ENCODE results near the gene CPEB2. TPM values are rescaled to one million over a fixed set of nuclear protein-coding genes. Genes with fewer than 3 reads are reported as not detected.

CPEB2 gene
- total RNA-seq, 4 donors from 2014 or later = 10.7 to 25.9 (median 19.8) TPM

GRCh38 chr4:14994242-14994641, 8.0 kb upstream of the CPEB2 start:
- Histone ChIP-seq H3K4me1 (no peaks in the 10 kb centered on the region), H3K4me3 (no peak overlapping the region), H3K27ac (no peak overlapping the region), H3K36me3 (no peaks in the 10 kb centered on the region), H3K27me3 (no peaks in the 10 kb centered on the region), H3K9me3 (no peaks in the 10 kb centered on the region)
- TF ChIP-seq, protein P1, sequence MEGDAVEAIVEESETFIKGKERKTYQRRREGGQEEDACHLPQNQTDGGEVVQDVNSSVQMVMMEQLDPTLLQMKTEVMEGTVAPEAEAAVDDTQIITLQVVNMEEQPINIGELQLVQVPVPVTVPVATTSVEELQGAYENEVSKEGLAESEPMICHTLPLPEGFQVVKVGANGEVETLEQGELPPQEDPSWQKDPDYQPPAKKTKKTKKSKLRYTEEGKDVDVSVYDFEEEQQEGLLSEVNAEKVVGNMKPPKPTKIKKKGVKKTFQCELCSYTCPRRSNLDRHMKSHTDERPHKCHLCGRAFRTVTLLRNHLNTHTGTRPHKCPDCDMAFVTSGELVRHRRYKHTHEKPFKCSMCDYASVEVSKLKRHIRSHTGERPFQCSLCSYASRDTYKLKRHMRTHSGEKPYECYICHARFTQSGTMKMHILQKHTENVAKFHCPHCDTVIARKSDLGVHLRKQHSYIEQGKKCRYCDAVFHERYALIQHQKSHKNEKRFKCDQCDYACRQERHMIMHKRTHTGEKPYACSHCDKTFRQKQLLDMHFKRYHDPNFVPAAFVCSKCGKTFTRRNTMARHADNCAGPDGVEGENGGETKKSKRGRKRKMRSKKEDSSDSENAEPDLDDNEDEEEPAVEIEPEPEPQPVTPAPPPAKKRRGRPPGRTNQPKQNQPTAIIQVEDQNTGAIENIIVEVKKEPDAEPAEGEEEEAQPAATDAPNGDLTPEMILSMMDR (IDR thresholded peaks at IDR 0.05) = no peak
- TF ChIP-seq POLR2A (IDR thresholded peaks at IDR 0.05) = no peak
- DNase-seq = no peak

GRCh38 chr4:15001248-15001868, 923 bp upstream of the CPEB2 start:
- TF ChIP-seq, protein P1 (IDR thresholded peaks at IDR 0.05) = no peak
- no peak for TF ChIP-seq POLR2A (IDR thresholded peaks at IDR 0.05)
- Histone ChIP-seq H3K27ac (peak overlapping the region; percentile 99 to 100 (median 100)), H3K9me3 (no peaks in the 10 kb centered on the region), H3K36me3 (no peaks in the 10 kb centered on the region), H3K27me3 (no peaks in the 10 kb centered on the region), H3K4me1 (peaks cover 0 to 10% (median 0%) of the 10 kb centered on the region in 4 donors), H3K4me3 (peak overlapping the region; percentile 73 to 96 (median 80))
- peak; percentile 60 to 82 (median 73) for DNase-seq

DNA sequence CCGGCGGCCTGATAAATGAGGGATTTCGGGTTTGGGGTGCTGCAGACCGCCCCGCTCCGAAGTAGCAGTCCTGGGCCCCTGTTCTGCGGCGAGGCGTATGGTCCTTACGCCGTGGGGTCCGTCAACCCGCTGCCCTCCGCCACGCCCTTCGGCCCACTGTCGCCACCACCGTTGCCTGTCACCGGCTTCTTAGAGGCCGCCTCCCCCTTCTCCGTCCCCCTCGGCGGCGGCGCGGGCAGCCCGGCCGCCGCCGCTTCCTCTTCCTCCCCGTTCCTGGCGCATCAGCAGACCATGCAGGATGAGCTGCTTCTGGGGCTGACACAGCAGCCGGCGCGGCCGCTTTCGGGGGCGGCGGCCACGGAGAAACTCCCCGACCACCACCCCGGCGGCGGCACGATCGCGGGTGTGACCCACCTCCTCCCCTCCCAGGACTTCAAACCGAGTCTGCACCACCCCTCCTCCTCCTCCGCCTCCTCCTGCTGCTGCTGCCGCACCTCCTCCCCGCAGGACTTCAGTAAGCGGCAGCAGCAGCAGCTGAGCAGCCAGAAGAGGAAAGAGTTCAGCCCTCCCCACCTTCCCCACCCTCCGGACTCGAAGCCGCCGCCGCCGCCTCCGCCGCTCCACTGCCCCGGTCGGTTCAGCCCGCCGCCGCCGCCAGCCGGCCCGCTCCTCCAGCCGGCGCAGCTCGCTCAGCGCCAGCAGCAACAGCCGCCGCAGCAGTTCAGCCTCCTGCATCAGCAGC, 549 bp downstream of the CPEB2 start:
- H3K4me3 ChIP-seq = peak overlapping the region; percentile 73 to 96 (median 80)
- peaks cover 0 to 4% (median 0%) of the 10 kb centered on the region in 3 donors for H3K36me3 ChIP-seq
- TF ChIP-seq, protein P1 (IDR thresholded peaks at IDR 0.05) = no peak
- TF ChIP-seq POLR2A (IDR thresholded peaks at IDR 0.05) = peak; percentile 79 to 82
- H3K27ac ChIP-seq = peak overlapping the region; percentile 99 to 100 (median 100)
- peaks cover 0 to 13% (median 0%) of the 10 kb centered on the region in 4 donors for H3K4me1 ChIP-seq
- H3K27me3 ChIP-seq = no peaks in the 10 kb centered on the region
- H3K9me3 ChIP-seq = no peaks in the 10 kb centered on the region
- DNase-seq = peak; percentile 68 to 91 (median 90)

- peaks cover 0 to 4% (median 0%) of the 10 kb centered on the region in 3 donors for H3K36me3 ChIP-seq
- H3K27ac ChIP-seq = peak overlapping the region; percentile 99 to 100 (median 100)
- H3K4me1 ChIP-seq = peaks cover 0 to 13% (median 0%) of the 10 kb centered on the region in 4 donors
- TF ChIP-seq, protein P1 (IDR thresholded peaks at IDR 0.05) = peak in 2 of 6 experiments; percentile 6 to 20
- peak in 1 of 2 donors; percentile 34 for TF ChIP-seq POLR2A (IDR thresholded peaks at IDR 0.05)
- no peaks in the 10 kb centered on the region for H3K27me3 ChIP-seq
- H3K4me3 ChIP-seq = peak overlapping the region; percentile 73 to 96 (median 80)
- peak; percentile 31 to 82 (median 79) for DNase-seq
- no peaks in the 10 kb centered on the region for H3K9me3 ChIP-seq
These were observed 1.2 kb downstream of the CPEB2 start for GRCh38 chr4:15003401-15003890.

DNA sequence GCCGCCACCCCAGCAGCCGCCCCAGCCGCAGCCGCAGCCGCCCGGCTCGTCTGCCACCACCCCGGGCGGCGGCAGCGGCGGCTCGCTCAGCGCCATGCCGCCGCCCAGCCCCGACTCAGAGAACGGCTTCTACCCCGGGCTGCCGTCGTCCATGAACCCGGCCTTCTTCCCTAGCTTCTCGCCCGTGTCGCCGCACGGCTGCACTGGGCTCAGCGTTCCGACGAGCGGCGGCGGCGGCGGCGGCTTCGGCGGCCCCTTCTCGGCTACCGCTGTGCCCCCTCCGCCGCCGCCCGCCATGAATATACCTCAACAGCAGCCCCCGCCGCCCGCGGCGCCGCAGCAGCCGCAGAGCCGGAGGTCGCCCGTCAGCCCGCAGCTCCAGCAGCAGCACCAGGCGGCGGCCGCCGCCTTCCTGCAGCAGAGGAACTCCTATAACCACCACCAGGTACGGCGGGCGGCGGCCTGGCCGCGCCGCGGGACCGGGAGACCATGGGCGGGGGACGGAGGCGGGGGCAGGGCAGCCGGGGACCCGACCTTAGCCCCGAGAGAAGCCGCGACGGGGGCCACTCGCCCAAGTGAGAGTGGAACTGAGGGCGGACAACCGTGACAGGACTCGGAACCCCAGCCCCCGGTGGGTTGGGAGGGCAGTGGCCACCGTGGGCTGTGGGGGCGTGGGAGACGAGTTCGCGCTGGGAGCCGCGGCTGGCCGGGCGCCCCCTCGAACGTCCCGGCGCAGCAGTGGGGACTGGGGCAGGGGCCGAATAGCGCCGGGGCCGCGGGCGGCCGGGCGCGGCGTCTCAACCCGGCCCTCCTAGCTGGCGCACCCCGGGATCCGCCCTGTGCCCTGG, 1.8 kb downstream of the CPEB2 start:
- peak overlapping the region; percentile 73 to 96 (median 80) for H3K4me3 ChIP-seq
- H3K9me3 ChIP-seq = no peaks in the 10 kb centered on the region
- peaks cover 0 to 4% (median 0%) of the 10 kb centered on the region in 3 donors for H3K36me3 ChIP-seq
- no peak for TF ChIP-seq POLR2A (IDR thresholded peaks at IDR 0.05)
- TF ChIP-seq, protein P1 (IDR thresholded peaks at IDR 0.05) = no peak
- no peaks in the 10 kb centered on the region for H3K27me3 ChIP-seq
- peak; percentile 54 to 75 (median 75) for DNase-seq
- peaks cover 0 to 14% (median 0%) of the 10 kb centered on the region in 4 donors for H3K4me1 ChIP-seq
- peak overlapping the region; percentile 99 to 100 (median 100) for H3K27ac ChIP-seq
